ENCODE data around the gene UBTD1.
"Not testable (repeated sequence)": the region's sequence is repeated elsewhere in the genome, so short reads cannot be mapped to it uniquely, and the experiment has no call there.

UBTD1 gene

DNA sequence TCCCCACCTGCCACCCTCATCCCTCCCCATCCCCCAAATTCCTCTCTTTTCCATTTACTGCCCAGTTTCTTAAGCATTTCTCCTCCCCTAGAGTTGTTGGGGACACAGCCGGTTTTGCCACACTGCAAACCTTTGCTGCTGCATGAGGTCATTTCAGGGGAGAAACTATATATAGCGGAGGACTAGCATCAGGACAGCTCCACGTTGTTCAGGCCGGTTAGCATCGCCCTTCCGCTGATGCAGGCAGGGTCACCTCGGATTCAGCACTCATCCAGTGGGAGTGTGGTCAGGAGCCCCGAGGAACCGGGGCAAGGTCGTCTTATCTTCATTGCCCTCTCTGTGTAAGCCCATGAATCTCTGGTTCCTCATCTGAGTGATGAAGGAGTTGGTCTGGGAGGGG lies 15.6 kb downstream of the UBTD1 start:
- no peak for DNase-seq

DNA sequence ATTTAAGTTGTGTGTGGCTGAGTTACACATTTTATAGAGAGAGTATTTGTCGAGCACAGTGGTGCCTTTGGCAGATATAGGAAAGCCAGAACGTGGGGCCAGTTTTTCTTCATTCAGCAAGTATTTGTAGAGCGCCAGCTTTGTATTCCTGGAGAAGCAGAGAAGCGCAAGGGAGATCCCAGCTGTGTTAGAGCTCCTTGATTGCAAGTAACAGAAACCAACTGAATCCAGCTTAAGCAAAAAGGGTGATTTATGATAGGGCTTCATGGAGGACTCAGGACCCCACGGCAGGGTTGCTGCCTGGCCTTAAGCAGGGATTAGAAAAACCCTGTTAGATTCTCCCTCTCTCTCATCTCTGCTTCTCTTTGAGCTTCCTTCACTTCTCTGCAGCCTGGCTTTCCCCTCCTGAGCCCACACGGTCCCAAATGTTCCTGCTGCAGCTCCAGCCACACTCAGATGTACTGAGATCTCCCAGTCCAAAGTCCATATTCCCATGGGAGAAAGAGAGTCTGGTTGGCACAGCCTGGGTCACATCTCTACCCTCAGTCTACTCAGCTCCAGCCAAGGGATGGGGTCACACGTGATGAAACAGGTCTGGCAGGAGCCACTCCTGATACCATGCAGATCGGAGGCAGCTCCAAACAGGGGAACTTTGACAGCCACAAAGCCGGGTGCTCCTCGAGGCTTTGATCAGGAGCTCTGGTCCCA lies 16.7 kb downstream of the UBTD1 start:
- DNase-seq, result peak in 4 of 58 donors; percentile 12 to 36 (median 26)

DNA sequence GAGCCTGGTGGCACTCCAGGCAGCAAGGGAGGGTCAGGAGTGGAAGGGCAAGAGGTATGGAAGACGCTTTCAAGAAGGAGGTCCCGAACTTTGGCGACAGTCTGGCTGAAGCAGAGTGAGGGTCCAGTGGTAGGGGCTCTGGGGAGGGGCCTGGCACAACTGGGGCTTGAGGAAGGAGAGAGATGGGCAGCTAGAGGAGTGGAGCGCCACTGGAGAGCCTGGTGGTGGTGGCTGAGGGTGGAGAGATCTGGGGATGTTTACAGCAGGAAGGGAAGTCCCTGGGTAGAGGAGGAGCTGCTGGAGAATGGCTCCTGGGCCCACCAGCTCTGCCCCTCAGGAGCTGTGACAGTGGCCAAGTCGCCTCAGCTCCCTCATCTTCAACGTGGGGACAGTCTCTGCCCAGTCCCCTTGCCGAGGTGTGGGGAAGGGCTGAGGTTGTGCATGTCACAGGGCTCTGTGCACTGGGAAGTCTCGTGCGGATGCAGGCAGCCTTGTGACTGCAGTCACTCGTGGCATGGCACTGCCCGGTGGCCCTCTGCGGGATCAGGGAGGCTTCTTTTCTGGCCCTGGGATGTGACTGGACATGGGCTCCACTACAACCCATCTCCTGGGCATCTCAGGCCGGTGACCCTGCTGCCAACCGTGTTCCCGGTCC lies 18.5 kb downstream of the UBTD1 start:
- no peak for DNase-seq

DNA sequence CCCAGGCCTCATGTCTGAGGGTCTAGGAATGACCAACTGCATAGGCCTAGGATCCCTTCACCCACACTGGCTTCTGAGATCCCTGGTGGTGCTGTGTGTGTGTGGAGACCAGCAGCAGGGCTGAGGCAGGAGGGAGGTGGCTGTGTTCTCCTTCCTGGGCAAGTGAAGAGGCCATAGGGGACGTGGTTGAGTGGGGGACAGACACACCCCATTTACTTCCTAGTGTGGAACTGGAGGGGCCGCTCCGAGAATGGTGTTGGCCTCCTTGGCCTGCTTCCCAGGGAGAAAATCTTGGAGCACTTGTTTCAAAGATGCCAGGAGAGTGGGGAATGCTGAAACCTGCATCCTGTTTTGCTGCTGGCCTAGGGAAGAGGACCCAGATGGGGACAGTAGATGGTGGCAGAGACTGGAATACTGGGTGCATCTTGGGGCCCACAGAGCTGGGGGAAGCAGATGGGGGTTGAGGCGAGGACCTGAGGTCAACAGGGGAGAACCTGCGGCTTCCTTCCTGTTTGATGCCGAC lies 19.1 kb downstream of the UBTD1 start:
- no peak for DNase-seq

DNA sequence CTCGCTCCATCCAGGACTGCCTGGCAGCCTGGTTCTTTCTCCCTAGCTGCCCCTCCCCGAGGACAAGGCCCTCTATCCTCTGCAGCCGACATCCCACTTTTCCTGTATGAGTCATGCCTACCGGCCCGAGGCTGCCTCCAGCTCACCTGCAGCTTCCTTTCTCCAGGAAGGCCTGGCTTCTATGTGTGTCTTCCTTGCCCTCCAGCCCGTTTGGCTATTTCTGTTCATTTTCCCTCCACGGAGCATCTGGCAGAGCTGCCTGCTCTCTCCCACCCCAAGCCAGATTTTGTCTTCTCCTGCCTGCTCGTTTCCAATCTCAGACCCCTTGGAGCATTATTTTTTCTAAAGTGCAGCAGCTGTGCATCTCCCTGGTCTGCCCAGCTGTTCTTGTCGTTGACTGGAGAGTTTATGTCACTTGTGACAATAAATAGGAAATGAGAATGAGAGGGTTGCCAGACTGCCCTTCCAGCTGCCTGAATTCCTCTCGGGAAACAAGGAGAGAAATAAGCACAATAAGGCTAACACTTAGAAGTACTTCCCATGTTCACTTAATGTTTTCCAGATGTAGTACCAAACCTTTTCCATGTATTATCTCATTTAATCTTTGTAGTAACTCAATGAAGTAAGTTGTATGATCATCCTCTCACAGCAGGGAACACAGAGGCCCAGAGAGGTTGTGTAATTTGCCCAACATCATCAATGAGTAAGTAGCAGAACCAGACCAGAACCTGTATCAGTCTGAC lies 19.7 kb downstream of the UBTD1 start:
- no peak for DNase-seq

DNA sequence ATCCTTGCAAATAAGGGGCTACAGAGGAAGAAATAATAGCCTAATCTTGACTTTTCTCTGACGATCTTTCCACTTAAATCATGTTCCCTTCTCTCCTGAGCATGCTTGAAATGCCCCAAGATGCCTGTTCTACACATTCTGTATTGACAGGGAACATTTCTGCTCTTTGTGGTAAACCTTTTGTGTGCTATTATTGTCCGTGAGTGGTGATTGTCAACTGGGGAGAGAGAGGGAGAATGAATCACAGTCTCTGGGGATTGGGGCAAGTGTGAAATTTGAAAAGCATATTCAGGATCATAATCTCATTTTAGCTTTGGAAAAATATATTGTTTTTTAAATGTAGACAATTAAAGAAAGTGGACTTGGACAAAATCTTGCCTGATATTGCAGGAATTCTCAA lies 20.6 kb downstream of the UBTD1 start:
- no peak for DNase-seq

DNA sequence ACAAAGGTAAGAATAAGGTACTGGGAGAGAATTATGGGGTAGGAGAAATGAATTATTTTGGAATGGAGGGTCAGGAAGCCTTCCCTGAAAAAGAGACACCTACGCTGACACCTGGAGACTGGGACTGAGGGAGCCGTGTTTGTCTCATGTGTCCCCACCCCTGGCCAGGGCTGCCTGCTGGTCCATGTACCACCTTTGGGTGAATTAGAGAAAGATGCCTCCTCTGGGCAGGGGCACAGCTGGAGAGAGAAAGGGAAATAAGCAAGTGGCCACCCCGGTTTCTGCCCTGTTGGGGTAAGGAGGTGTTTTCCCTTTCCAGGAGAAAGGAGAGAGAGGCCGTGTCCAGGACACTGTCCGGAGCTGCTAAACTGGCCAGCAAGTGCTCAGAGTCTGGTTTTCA lies 21.8 kb downstream of the UBTD1 start:
- no peak for DNase-seq

DNA sequence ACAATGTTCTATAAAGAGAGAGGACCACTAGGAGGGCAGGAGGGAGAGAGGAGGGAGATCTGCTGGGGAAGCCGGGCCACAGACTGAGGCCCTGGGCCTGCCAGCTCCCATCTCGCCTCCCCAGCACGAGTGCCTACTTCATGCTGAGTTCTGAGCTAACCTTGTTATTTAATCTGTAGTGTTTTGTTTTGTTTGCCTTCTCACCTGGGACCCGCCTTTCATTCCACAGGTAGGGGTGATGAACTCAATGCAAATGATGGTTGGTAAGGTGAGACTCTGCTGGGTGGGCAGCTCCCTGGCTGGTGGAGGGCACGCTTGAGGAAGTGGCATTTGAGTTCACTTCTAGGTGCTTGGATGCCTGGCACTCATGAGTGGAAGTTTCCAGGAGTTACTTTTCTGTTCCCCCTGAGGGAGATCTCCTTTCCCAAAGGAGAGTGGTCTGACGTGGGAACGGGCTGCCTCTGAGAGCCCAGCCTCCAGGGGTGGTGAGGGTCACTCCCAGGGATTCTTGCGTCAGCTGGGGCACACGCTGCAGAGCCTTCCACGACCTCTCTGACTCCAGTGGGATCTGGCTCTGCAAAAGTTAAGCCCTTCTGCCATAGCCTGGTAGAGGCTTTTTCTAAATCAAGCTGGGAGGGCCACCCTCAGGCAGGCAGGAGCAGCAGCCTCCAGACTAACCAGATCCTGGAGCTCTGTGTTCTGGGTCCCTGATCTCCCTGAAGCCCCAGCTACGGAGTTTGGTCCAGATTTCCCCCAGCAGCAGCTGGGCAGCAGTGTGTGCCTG lies 22.4 kb downstream of the UBTD1 start:
- DNase-seq, result no peak

DNA sequence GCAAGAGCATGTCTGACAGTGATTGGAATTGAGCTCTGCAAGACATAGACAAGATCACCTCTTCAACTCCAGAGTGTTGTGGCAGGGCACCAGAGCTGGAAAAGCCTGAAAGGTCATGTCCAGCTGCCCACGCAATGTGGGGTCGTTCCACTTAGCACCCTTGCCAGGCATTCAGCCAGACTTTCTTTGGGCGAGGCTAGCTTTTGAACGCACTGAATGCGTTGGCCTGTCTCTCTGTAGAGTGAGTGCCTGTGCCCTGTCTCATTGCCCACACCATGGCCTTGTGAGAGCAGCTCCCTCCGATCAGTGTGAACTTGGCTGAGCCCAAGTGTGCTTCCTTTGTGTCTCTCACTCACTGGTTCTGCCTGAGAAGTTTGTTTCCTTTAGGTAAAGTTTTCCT lies 23.3 kb downstream of the UBTD1 start:
- DNase-seq, result peak in 4 of 58 donors; percentile 21 to 44 (median 37)

DNA sequence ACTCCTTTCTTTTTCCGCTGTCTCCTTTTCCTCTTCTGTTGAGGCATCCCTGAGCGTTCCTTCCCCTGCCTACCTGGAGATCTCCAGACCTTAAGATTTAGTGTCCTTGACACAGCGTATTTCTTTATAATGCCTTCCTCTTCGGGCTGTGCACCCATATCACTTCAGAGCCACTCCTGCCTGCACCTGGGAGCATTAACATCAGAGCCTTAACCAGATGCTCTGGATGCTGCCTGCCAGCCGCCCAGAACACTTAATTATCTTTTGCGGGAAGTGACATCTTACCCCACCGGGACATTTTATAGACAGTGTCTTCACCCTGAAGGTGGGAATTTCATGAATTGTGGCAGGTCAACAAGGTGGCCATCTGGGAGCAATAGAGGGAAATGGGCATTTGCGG lies 24.2 kb downstream of the UBTD1 start:
- DNase-seq, result no peak

DNA sequence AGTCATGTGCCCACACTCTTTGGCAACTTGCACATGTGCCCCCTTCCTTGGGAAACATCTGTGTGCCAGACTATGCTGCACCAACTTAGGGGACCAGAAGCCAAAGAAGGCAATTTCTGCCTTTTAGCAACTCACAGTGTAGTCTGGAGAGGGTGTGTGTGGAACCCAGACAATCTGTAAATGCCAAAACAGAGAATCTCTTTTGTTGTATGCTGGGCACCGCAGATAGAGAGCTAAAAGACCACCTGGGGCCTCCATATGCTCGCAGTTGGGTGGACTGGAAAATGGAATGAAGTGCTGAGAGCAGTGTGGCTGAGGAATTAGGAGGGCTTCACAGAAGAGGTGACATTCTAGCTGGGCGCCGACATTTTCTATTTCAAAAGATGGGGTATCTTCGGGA lies 26.4 kb downstream of the UBTD1 start:
- no peak for DNase-seq

DNA sequence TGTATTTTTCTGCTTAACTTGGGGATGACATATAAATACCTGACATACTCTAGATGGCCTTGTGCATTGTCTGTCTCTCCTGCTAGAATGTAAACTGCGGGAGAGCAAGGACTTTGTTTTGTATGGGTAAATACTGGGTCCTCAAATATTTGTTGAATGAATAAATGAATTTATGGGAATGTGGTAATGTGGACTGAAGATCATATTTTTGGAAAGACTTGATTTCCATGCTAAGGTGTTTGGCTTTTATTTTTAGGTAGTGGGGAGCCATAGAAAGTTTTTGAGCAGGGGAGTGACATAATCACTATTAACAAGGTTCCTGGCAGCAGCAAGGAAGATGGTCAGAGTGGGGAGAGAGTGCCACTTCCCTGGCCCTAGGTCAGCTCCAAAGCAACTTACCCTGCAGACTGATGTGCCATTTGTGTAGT lies 27.0 kb downstream of the UBTD1 start:
- DNase-seq, result no peak

DNA sequence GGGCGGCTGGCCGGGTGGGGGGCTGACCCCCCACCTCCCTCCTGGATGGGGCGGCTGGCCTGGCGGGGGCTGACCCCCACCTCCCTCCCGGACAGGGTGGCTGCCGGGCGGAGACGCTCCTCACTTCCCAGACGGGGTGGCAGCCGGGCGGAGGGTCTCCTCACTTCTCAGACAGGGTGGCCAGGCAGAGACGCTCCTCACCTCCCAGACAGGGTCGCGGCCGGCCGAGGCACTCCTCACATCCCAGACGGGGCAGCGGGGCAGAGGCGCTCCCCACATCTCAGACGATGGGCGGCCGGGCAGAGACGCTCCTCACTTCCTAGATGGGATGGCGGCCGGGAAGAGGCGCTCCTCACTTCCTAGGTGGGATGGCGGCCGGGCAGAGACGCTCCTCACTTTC lies 30.2 kb downstream of the UBTD1 start:
- DNase-seq, result not testable (repeated sequence)

DNA sequence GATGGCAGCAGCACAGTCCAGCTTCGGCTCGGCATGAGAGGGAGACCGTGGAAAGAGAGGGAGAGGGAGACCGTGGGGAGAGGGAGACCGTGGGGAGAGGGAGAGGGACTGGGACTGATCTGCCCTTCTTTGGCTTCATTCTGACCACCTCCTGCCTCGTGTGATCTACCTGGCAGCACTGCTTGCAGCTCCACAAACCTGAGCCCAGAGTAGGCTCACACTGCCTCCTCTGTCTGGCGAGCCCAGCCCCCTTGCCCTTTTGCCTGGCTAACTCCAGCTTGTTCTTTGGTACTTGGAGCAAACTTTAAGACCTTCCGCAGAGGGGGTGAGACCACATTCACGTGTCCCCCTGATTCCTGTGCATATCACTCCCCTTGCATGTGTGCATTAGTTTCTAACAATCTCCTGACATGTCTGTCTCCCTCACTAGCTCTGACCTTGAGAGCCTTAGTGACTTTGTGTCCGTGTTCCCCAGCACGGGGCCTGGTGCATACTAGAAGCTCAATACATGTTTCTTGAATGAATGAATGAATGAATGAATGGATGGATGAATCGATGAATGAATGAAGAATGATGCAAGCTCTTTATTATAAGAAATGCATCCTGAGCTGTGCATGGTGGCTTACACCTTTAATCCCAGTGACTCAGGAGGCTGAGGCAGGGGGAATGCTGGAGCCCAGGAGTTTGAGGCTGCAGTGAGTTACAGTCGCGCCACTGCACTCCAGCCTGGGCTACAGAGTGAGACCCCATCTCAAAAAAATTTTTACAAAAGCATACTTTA lies 31.2 kb downstream of the UBTD1 start:
- no peak for DNase-seq

DNA sequence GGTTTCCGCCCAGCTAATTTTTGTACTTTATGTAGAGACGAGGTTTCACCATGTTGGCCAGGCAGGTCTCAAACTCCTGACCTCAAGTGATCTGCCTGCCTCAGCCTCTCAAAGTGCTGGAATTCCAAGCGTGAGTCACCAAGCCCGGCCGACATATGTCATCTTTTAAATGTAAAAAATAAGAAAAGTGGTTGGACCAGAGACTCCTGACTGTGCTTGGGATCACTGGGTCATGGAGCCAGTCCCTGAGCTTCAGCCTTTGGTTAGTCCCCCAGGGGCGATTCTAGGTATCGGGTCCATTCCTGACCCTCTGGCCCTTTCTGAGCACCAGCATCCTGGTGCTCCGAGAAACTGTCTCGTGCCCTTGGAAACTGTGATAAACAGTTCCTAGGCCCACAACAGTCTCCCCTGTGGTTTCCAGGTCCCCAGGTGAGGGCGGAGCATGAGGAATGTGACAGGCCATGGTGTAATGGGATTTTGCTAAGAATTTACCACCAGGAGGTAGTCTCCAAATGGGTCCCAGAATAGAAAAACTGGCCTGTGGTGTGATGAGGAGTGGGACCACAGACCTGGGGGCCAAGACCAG lies 32.8 kb downstream of the UBTD1 start:
- DNase-seq, result no peak

DNA sequence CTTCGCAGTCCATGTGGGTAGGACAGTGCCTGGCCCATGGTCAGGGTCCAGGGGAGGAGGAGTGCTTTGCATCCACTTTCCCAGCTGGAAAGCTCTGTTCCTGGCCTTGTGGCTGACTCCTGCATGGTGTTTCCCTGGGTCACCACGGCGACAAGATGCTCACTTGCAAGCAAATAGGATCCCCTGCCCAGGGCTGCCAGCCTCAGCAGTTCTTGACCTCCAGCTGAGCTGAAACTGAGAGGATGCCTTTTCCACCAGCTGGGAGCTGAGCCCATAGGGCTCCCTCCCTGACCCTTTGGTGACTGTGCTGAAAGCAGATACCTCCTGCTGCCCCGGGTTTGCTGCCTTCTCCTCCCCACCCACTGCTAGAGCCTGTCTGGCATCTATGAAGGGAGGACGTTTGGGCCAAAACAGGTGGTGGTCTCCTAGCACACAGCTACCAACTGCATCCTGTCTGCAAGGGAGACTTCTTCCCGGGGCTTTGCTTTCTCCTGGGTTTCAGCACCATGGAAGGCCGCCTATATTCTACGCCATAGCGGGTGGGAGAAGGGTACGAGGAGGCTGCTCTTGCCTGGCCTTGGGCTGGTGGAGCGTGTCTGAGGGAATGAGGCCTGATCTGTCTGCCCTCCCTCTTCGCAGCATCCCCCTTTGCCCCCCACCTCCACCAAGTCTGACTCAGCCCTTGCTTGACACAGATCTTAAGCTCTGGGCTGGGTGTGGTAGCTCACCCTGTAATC lies 34.4 kb downstream of the UBTD1 start:
- peak in 36 of 58 donors; percentile 6 to 81 (median 40) for DNase-seq

DNA sequence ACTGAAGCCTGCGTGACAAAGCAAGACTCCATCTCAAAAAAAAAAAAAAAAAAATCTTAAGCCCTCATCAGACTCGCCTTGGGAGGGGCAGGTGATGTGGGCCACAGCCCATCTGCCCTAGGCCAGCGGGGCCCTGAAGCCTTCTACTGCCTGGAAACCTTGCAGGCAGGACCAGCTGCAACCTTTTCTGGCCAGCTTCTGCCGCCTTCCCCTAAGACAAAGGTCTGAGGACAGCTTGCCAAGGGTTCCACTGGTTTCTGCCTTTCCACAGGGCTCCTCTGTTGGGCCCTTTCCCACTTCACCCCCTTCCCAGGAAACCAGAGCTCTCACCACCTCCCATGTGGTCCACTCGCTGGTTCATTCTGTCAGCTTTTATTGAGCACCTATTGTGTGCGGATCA lies 35.2 kb downstream of the UBTD1 start:
- peak in 29 of 58 donors; percentile 8 to 72 (median 29) for DNase-seq

DNA sequence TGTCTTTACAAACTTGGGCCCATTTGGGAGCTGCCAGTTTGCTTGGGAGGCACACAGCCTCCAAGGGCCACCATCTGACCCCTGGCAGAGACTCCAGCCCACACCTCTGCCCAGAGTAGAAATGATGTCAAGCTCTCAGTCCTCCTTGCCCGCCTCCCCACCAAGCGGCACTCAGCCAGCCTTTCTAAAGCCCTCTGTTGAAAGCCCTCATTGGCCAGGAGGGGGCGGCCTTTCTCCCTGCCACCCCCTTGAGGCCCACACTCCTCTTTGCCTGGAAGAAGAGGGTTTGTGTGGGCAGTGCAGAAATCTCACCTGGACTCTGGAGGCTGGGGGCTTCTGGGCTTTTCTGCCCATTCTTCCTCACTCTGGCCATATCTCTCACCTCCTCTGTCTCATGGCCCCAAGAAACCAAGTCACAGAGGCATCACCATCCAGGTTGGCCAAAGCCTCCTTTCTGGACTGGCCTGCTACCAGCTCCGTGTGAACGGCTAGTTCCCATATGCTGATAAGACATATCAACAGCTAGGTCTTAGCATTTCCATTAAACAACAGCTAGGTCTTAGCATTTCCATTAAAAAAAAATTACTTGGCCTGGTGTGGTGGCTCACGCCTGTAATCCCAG lies 36.1 kb downstream of the UBTD1 start:
- DNase-seq, result peak in 39 of 58 donors; percentile 8 to 73 (median 33)
